Erythroblast (primary cell): Measurements from ENCODE around the gene PEDS1.

ENCODE experiments used
- DNase-seq, 2 experiments: peaks; one replicate each; lab custom pipeline; 2025; lab: John Stamatoyannopoulos, UW
- GATA1 ChIP-seq: IDR thresholded peaks from 2 replicates; pipeline ENCODE4 v1.6.1; 2011; ENCODE audit warnings: low read depth, mild to moderate bottlenecking, control low read depth, low read length, moderate library complexity
- POLR2A ChIP-seq: IDR thresholded peaks from 2 replicates; pipeline ENCODE4 v1.6.1; 2011; ENCODE audit warnings: mild to moderate bottlenecking, low read length

PEDS1 gene

DNA sequence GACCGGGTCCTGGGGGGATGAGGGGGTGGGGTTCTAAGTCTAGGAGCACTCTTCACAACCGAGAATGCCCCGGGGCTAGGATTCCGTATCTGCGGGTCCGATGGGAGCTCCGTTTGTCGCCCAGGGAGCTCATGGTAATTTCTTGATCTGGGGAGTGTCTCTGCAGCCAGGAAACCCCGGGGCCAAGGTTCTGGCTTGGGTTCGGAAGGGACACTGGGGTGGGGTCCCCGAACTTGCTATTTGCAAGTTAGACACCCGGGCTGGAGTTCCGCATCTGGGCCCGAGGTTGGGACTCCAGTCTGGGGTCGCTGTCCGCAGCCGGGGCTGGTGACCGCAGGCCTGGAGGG is 397 bp downstream of the PEDS1 start:
- TF ChIP-seq GATA1: no peak
- TF ChIP-seq POLR2A: no peak
- peak in 1 of 2 experiments; percentile 77 for DNase-seq

DNA sequence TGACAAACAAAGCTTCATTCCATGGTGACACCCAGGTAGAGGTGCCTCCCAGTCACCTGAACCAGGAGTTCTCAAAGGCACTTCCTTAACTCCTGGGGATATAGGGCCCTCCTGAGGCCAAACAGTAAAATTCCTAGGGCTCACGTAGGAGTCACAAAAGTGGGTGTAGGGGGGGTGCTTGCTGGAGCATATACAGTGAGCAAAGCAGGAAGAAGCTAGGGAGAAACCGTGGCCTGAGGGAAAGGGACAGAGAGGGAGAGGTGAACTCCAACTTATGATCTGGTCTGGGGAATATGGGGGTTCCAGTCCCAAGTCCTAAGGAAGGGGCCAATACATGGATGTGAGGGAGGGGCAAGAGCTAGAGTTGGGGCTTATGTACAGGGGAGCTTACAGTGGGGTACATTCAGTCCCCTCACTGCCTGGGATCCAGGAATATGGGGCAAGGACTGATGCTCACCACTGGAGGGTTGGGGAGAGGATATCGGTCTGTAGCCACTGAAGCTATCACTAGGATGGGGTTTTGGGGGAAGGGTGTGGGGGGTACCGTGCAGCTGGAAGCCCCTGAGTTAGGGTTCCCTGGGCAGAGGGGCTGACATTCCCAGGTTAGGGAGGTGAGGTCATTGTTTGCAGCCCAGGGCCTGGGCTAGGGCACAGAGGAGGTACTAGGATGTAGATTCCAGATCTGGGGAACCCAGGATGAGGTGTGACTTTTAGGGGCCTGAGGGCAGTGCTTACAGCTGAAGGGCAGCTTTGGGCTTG is 950 bp downstream of the PEDS1 start:
- TF ChIP-seq POLR2A (no peak), GATA1 (no peak)

DNA sequence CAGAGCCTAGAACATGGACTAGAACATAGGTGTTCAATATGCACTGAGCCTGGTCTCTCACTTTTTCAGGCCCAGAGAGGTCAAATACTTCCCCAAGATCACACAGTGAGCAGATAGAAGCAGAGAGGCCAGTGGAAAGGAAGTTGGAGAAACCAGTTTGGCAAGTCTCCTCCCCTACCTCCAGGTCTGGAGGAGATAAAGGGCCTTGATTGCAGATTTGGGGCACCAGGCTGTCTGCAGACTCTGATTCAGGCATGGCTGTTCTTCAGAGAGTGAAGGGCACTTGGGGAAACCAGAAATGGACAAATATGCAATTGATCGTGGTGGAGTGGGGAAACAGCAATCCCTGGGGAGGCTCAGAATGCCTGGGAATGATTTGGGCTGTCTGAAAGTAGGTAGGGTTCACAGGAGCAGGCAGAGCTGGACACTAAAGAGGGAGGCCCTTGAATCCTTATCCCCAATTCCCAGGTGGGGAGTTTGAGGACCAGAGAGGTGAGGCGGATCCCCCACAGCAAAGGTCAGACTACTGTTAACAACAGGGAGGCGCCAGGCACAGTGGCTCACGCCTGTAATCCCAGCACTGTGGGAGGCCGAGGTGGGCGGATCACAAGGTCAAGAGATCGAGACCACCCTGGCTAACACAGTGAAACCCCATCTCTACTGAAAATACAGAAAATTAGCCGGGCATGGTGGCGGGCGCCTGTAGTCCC is 2.3 kb downstream of the PEDS1 start:
- TF ChIP-seq POLR2A (no peak), GATA1 (no peak)
- DNase-seq: peak; percentile 64 to 83

More for the DNA sequence above, 950 bp downstream of the PEDS1 start:
- DNase-seq: peak in 1 of 2 experiments; percentile 51

DNA sequence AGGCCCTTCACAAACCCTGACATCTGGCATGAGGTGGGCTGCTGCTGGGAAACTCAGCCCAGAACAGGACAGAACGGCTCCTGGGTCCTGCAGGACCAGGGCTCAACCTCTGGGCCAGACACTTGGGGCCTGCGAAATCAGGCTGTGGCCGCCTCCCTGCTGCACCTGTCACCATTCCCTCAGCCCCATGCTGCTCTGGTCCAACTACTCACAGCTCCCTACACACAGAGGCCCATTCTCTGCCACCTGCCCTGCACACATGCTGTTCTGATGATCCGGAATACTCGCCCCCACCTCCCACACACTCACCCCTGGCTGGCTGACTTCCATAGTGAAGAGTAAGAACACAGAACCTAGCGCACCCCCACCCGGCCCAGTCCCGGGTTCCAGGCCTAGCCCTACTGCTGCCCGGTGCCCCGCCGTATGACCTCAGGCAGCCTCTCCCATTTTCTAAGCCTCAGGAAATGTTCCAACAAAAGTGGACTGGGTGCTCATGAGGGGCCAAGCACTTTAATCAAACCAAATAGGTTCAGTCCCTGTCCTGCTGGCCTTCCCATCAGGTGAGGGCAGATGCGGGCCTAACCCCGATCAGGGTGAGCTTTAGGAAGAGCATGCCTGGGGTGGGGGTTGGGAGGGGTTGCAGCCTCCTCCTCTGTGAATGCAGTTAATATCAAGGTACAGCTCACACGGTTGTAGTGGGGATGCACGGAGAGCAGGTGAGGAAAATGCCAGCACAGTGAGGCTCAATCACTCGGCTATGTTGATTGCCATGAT is 3.9 kb downstream of the PEDS1 start:
- TF ChIP-seq GATA1 (no peak), POLR2A (no peak)
- no peak for DNase-seq

DNA sequence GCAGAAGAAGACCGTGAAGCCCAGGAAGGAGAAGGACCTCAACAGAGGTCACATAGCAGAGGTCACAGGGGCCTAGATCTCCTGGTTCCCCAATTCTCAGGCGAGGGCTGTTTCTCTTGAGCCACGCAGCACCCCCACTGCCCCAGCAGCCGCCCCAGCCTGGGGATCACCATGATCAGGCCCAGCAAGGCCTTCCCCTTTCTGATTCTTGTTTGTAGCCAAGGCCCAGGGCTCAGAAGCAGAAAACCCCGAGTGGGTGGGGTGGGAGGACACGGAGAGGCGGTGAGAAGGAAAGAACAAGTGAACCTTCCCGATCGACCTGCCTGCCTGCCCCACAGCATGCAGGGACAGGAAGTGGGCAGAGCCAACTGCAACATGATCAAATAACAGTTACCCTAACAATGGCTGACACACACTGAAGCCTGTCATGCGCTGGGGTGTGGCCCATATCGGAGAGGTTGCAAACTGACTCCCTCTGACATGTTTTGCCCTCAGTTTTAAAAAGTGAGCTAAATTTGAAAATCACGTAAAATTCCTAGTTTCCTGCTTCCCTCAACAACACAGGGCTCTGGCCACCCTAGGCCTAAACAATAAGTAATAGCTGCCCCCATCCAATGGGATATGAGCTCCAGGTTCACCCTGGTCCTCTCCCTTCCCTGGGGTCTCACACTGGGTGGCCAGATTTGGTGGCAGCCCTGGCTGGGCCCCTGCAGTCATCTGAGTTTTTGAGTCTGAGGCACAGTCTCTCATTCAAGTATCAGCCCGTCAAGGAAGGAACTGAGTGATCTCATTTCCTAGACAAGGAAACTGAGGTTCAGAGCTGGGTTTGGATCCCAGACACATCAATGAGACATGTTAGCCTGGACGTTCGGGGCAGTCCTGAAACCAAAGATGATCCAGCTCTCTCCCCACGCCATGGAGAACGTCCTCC is 6.5 kb downstream of the PEDS1 start:
- DNase-seq: peak; percentile 70 to 75
- peak; percentile 73 for TF ChIP-seq POLR2A
- TF ChIP-seq GATA1: no peak

DNA sequence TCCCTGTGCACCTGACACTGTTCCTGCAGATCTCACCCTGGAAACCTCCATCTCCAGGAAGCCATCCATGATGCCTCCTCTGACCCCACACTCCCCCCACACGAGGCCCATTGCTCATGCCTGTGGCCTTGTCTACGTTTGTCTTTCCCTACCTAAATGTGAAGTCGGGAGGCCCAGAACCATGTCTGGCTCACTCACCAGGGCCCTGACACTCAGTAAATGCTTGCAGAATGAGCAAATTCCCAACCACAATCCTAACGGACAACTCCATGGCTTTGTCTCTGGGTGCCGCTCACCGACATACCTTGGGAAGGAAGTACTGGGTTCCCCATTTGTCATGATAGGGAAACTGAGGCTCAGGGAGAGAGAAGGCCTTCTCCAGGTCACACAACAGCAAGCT is 7.3 kb downstream of the PEDS1 start:
- DNase-seq: no peak
- TF ChIP-seq GATA1: no peak
- TF ChIP-seq POLR2A: no peak

DNA sequence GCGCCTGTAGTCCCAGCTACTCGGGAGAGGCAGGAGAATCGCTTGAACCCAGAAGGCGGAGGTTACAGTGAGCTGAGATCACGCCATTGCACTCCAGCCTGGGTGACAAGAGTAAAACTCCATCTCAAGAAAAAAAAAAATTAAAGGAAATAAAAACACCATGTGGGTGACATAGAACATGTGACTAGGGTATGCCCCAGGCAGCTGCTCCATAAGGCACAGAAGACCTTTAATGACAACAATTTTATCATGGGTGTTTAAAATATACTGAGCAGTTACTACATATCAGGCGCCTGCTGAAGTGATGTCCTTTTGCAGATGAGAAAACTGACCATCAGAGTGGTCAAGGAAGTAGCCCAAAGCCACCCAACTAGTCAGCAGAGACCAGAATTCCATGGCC is 8.0 kb downstream of the PEDS1 start:
- DNase-seq: no peak
- TF ChIP-seq GATA1 (no peak), POLR2A (no peak)

DNA sequence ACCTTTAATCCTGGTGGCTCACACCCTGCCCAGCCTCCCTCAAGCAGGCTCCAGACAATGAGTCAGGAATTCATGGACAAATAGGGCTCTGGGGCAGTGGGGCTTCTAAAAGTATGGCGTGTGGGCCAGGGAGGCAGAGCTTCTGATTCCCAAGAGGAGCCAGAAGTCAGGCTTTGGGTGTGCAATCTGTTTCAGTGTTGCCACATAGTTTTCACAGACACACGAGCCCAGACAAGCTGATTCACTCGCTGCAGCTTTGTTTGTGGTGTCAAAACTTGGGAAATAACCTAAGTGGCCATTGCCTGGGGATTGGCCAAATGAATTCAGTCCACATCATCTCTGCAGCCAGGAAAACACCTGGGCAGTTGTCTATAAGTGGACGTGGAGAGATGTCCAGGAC is 9.2 kb downstream of the PEDS1 start:
- no peak for DNase-seq
- TF ChIP-seq GATA1: no peak

DNA sequence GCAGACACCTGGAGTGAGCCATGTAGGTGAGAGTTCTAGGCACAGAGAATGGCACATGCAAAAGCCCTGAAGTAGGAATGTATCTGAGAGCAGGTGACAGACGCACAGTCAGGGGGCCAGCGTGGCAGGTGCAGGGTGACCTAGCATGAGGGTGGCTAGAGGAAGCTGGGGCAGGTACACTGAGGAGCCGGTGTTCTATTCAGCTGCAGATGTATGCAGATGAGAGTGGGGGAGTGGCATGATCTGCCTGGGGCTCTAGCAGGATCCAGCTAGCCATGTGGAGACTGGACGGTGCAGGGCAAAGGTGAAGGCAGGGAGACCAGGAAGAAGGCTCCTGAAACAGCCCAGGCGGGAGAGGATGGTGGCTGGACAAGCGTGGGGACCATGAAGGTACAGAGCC is 10.7 kb downstream of the PEDS1 start:
- DNase-seq: no peak
- TF ChIP-seq POLR2A (no peak), GATA1 (no peak)

DNA sequence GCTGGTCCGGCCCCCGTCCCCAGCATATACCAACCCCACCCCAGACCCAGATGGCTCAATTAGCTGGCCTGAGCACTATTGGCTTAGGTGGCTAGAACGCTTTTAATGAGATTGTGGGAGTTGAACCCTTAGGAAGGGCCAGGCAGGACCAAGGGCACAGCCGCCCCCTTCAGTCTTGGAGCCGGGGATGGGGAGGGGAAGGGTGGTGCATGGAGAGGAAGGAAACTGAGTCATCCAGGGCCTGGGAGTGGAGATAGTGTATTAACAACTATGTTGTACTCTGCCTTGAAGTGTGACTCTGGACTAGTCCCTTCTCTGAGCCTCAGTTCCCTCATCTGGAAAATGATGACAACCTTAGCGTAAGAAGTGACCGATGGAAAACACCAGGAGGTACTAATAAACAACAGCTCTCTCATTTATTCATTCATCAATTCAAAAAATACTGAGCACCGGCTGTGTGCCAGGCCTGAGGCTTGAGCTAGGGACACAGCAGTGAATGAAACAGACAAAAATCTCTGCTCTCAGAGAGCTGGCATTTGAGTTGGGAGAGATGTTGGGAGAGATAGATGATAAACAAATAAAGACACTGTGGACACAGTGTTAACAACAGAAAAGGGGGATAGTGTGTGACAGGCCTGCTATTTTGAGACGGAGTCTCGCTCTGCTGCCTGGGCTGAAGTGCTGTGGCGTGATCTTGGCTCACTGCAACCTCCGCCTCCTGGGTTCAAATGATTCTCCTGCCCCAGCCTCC is 11.5 kb downstream of the PEDS1 start:
- no peak for DNase-seq
- TF ChIP-seq POLR2A: no peak
- no peak for TF ChIP-seq GATA1

DNA sequence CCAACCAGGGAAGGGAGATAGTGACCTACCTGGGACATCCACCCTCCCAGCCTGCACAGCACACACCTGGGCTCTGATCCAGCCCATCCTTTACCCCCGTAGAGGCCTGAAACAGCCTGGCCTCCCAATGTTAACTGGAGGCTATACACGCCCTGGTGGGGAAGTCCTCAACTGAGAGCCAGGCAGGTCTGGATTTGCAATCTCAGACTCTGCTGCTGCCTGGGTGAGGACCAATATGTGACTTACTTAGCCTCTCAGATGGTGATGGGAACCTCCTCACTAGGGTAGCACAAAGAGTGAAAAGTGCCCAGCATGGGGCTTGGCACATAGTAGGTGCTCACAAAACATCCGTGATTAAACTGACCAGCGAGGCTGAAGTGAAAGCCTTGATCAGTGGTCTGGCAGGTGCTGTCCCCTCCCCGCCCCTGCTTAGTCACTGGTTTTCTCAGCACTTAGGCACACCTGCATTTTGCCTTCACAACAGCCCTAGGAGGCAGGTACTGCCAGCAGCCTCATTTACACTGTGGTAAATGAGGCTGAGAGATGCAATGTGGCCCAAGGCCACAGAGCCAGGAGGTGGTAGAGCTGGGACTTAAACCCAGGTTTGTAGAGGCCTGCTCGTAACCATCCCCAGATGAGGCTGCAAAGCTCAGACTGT is 12.4 kb downstream of the PEDS1 start:
- no peak for DNase-seq
- TF ChIP-seq GATA1 (no peak), POLR2A (no peak)

DNA sequence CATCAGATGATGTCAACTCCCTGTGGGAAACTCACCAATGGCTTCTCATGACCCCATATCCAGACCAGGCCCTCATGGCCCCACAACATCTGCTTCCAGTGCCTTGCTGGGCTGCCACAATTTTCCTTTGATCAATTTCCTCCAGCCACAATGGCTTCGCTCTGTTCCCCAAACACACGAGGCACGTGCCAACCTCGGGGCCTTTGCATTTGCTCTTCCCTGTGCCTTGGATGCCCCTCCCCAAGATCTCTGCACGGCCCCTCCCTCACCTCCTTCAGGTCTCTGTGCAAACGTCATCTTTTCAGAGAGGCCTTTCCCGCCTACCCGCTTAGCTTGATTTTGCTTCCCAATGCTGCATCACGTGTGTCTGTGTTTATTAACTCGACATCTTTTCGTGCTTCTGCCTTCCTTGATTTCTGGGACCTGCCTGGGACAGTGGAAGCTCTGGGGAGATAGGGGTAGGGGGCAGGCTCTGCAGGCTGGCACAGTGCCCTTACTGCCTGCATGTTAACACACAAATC is 13.1 kb downstream of the PEDS1 start:
- DNase-seq: no peak
- TF ChIP-seq POLR2A: no peak
- TF ChIP-seq GATA1: no peak
